Measurements from ENCODE around the gene UBE2G1.

DNA sequence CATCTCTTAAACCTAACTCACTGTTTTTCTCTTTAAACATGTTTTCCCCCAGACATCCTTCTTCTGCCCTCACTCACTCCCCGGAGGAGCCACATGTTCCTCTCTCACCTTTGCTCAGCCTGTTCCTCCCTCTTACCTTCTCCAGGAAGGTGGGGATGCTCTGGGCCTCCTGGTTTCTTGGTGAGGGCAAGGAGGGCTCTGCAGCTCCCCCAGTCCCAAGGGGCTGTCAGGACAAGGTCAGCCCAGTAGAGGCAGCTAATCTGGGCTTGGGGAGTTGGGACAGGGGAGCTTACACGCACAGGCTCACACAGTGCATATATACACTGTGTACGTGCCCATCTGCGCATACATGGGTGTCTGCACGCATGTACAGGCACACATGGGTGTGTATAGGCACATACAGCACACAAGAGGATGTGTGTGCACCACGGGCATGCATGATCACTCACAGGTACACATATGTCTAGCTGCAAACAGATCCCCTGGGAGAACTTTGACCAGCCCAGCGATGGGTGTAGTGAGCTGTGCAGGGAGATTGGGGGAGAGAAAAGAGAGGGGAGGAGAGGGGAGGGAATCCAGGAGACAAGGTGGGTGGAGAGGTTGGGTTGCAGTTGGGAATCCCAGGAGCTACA, 38.7 kb upstream of the UBE2G1 start:
- no peak for TF ChIP-seq POLR2A (IDR thresholded peaks at IDR 0.05)
- TF ChIP-seq, protein P1, sequence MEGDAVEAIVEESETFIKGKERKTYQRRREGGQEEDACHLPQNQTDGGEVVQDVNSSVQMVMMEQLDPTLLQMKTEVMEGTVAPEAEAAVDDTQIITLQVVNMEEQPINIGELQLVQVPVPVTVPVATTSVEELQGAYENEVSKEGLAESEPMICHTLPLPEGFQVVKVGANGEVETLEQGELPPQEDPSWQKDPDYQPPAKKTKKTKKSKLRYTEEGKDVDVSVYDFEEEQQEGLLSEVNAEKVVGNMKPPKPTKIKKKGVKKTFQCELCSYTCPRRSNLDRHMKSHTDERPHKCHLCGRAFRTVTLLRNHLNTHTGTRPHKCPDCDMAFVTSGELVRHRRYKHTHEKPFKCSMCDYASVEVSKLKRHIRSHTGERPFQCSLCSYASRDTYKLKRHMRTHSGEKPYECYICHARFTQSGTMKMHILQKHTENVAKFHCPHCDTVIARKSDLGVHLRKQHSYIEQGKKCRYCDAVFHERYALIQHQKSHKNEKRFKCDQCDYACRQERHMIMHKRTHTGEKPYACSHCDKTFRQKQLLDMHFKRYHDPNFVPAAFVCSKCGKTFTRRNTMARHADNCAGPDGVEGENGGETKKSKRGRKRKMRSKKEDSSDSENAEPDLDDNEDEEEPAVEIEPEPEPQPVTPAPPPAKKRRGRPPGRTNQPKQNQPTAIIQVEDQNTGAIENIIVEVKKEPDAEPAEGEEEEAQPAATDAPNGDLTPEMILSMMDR (IDR thresholded peaks at IDR 0.05): no peak
